Pancreas (tissue), 10 donors: ENCODE measurements around the gene DDX52. TPM values are rescaled to one million over a fixed set of nuclear protein-coding genes. Genes with fewer than 3 reads are reported as not detected.

ENCODE experiments used
- ATAC-seq, 4 donors: fragments of 200-7000 bp; cut with Tn5 transposase; one replicate each; pipeline versions ENCODE4 v1.8.0 to v1.9.1; 2020; ENCODE audit warnings: mild to moderate bottlenecking in 4 of 4, moderate library complexity in 4 of 4
- DNase-seq, 6 donors: peaks; one replicate each; pipeline ENCODE4 v3.0.0-alpha.2; 2020
- FAIRE-seq: peaks from 2 replicates; lab custom pipeline; 2012; peaks lifted over from hg19 to GRCh38; lab: Jason Lieb, UNC
- H3K27ac ChIP-seq, 4 donors: fragments of 200-600 bp; sonication (generic); 1 replicate in 3 of 4; 2 replicates in 1 of 4; pipeline versions ENCODE4 v1.5.0 to v1.8.0; 2020
- H3K27me3 ChIP-seq, 4 donors: fragments of 200-600 bp; one replicate each; pipeline ENCODE4 v1.8.0; 2021
- H3K36me3 ChIP-seq, 3 donors: fragments of 200-600 bp; sonication (generic) in 1 of 3; one replicate each; pipeline versions ENCODE4 v1.5.0 to v1.8.0; 2020 to 2021
- H3K4me1 ChIP-seq, 3 donors: fragments of 200-600 bp; one replicate each; pipeline ENCODE4 v1.8.0; 2021
- H3K4me3 ChIP-seq, 4 donors: fragments of 200-600 bp; sonication (generic) in 2 of 4; one replicate each; pipeline versions ENCODE4 v1.5.0 to v1.8.0; 2020 to 2021
- H3K9me3 ChIP-seq, 4 donors: fragments of 200-600 bp; one replicate each; pipeline ENCODE4 v1.8.0; 2021
- WGBS, 2 donors: extraction: QIAGEN DNeasy Blood & Tissue Kit; methylation state at CpG; one replicate each; pipeline ENCODE4 v1.1.7; 2013; 5-methylcytosine and 5-hydroxymethylcytosine counted together
- intact Hi-C, 3 donors: fragments of 100-400 bp; cut with DNase I; formaldehyde crosslinking; loops; one replicate each; pipeline versions ENCODE4 v1.11.1 to v1.14.2; 2022
- polyA plus RNA-seq, 2 donors: library from polyadenylated mRNA; stranded (reverse); fragments of 200-250 nt; gene quantifications; one replicate each; pipeline ENCODE4 v1.2.3, GENCODE V29; 2013
- total RNA-seq, 6 donors: library from RNA; stranded (reverse); fragmentation: NEBNext Ultra II Directional in 4 of 6; extraction: Animal tissue kit (Norgen Biotek cat#: 25700) in 4 of 6; gene quantifications; one replicate each; pipeline versions ENCODE4 v1.2.1 to v1.2.4, GENCODE V29; 2021 to 2023
- TF ChIP-seq, protein P1 (sequence below), 4 donors: fragments of 200-600 bp; sonication (generic) in 3 of 4; IDR thresholded peaks; one replicate each; pipeline versions ENCODE4 v1.5.0 to v1.8.0; 2021; ENCODE audit warnings: antibody characterized with exemption in 4 of 4
- donor health status: healthy with polysubstance abuse.
- donor health status: DM: no; HTN: no; CAD: no; lungs with moderate emphysema.
- donor health status: DM: no; HTN: no; CAD: no.
- donor health status: control.
- donor health status: control.
- donor health status: Bipolar disorder and iron deficiency.
- donor health status: DM: yes; HTN: yes; CAD: no.
- donor health status: DM: no; HTN: no; CAD: no.
- donor health status: DM: no; HTN: no; CAD: no.
- donor health status: DM: yes; HTN: yes; CAD: no.

Gene DDX52
- total and polyA plus RNA-seq, 8 donors: 7.7 to 21.4 (median 10.1) TPM

DNA sequence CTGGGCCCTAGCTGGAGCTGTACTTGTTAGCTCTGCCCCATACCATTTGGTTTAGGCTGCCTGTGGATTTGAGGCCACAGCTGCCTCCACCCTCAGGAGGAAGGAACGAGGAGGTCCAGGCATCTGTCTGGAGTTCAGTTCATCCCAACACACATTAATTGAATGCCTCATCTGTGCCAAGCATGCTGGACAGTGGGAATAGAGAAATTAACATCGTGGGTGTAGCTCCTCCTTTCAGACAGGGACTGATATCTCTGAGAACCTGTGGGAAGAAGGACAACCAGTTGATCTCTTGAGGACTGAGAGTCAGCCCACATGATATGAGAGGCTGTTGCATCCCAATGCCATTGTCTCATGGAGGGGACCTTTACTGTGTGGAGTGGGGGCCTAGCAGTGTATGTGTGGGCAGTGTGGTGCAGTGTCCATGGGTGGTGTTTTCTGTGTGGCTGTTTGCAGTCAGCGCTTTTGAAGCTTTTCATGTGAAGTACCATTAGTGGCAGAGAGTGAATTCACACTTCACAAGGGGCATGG is 29.4 kb upstream of the DDX52 start:
- Histone ChIP-seq H3K27me3 (no peaks in the 10 kb centered on the region), H3K27ac (no peak overlapping the region), H3K4me3 (no peak overlapping the region), H3K4me1 (no peaks in the 10 kb centered on the region), H3K36me3 (no peaks in the 10 kb centered on the region), H3K9me3 (no peaks in the 10 kb centered on the region)
- no peak for FAIRE-seq
- no peak for DNase-seq
- intact Hi-C loops: loop anchor here in 1 of 3 donors (10.0 kb wide), 1 partner anchor 212 kb away; no protein-coding TSS in a partner anchor
- TF ChIP-seq, protein P1, sequence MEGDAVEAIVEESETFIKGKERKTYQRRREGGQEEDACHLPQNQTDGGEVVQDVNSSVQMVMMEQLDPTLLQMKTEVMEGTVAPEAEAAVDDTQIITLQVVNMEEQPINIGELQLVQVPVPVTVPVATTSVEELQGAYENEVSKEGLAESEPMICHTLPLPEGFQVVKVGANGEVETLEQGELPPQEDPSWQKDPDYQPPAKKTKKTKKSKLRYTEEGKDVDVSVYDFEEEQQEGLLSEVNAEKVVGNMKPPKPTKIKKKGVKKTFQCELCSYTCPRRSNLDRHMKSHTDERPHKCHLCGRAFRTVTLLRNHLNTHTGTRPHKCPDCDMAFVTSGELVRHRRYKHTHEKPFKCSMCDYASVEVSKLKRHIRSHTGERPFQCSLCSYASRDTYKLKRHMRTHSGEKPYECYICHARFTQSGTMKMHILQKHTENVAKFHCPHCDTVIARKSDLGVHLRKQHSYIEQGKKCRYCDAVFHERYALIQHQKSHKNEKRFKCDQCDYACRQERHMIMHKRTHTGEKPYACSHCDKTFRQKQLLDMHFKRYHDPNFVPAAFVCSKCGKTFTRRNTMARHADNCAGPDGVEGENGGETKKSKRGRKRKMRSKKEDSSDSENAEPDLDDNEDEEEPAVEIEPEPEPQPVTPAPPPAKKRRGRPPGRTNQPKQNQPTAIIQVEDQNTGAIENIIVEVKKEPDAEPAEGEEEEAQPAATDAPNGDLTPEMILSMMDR (IDR thresholded peaks at IDR 0.05): no peak
- ATAC-seq: no peak
- WGBS, 2 donors: 79 to 91% methylated on average over 3 of the region's 3 CpGs

- no peak overlapping the region for H3K4me3 ChIP-seq
- no peak overlapping the region for H3K27ac ChIP-seq
- no peak for ATAC-seq
- FAIRE-seq: no peak
- 84 to 93% methylated on average over 2 of the region's 2 CpGs for WGBS, 2 donors
- DNase-seq: no peak
- no peaks in the 10 kb centered on the region for H3K27me3 ChIP-seq
- H3K4me1 ChIP-seq: no peaks in the 10 kb centered on the region
- intact Hi-C loops: loop anchor here in 1 of 3 donors (10.0 kb wide), 1 partner anchor 213 kb away; no protein-coding TSS in a partner anchor
- TF ChIP-seq, protein P1 (IDR thresholded peaks at IDR 0.05): no peak
- no peaks in the 10 kb centered on the region for H3K9me3 ChIP-seq
- no peaks in the 10 kb centered on the region for H3K36me3 ChIP-seq
These were observed 28.7 kb upstream of the DDX52 start for GRCh38 chr17:37671824-37672547.

DNA sequence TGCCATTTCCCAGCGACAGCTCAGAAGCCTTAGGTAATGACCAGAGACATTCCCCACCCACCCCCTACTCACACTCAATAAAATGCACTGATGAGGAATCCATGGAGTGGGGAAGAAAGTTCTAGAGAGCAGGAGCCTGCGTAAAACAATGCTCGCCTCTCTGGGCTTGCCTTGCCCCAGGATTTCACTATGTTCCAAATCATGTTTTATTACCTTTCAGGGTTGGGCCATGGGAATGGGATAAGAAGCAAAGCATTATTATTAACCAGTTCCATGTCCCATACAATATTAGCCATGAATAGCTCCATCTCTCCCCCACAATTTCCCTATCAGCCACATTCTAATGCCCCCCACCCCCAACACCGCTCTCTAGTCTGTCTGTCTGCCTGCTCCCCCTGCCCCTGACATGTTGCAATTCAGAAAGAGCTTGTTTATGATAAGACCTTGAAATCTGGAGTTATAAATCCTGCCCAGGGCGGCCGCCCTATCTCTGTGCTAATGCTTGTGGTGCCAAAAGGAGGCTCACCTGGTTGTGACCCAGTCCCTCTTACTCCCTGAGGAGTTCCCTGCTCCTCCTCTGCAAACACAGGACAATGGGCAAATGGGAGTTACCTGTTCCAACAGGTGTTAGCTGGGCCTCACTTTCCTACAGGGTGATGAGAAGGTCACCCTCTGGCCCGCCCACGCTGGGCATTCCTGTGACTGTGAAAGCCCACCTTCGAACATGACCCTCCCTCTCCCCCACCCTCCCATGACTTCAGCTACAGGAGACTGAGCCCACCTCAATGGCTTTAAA is 28.0 kb upstream of the DDX52 start:
- TF ChIP-seq, protein P1 (IDR thresholded peaks at IDR 0.05): no peak
- Histone ChIP-seq H3K36me3 (no peaks in the 10 kb centered on the region), H3K4me1 (no peaks in the 10 kb centered on the region), H3K27me3 (no peaks in the 10 kb centered on the region), H3K27ac (no peak overlapping the region), H3K4me3 (no peak overlapping the region), H3K9me3 (no peaks in the 10 kb centered on the region)
- FAIRE-seq (no peak), DNase-seq (no peak), ATAC-seq (peak in 1 of 4 donors; percentile 16)
- WGBS, 2 donors: 65 to 69% methylated on average over 9 of the region's 9 CpGs
- intact Hi-C loops: loop anchor here in 1 of 3 donors (10.0 kb wide), 1 partner anchor 214 kb away; no protein-coding TSS in a partner anchor

- ATAC-seq: no peak
- TF ChIP-seq, protein P1 (IDR thresholded peaks at IDR 0.05): no peak
- Histone ChIP-seq H3K4me3 (no peak overlapping the region), H3K27me3 (no peaks in the 10 kb centered on the region), H3K9me3 (no peaks in the 10 kb centered on the region), H3K27ac (no peak overlapping the region), H3K36me3 (no peaks in the 10 kb centered on the region), H3K4me1 (no peaks in the 10 kb centered on the region)
- 74 to 75% methylated on average over 1 of the region's 1 CpG for WGBS, 2 donors
- intact Hi-C loops: no loop called here
- no peak for DNase-seq
- no peak for FAIRE-seq
These were observed 23.8 kb upstream of the DDX52 start for GRCh38 chr17:37667039-37667438.
